ENCODE data around the gene RENBP. TPM values are rescaled to one million over a fixed set of nuclear protein-coding genes. Genes with fewer than 3 reads are reported as not detected.

The RENBP gene
- total RNA-seq, 1 donor from 2014 or later, result 0.52 TPM

DNA sequence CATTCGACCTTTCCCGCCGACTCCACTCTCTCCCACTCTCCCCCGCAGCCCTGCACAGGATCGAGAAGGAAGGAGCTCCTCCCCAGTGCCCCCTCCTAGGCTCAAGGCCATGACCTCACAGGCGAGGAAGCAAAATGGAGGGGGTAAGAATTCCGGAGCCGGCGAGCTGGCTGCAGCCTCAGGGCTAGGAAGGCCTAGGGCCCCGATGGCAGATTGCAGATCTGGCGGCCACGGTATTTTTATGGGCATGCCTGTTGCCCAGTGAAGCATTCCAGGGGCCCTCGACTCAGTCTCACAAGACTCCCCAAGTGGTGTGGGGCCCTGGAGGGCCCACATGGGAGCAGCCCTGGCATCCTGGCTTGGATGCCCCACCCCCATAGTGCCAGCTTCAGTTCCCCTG is 57.5 kb downstream of the RENBP start:
- ATAC-seq, result peak; percentile 3

DNA sequence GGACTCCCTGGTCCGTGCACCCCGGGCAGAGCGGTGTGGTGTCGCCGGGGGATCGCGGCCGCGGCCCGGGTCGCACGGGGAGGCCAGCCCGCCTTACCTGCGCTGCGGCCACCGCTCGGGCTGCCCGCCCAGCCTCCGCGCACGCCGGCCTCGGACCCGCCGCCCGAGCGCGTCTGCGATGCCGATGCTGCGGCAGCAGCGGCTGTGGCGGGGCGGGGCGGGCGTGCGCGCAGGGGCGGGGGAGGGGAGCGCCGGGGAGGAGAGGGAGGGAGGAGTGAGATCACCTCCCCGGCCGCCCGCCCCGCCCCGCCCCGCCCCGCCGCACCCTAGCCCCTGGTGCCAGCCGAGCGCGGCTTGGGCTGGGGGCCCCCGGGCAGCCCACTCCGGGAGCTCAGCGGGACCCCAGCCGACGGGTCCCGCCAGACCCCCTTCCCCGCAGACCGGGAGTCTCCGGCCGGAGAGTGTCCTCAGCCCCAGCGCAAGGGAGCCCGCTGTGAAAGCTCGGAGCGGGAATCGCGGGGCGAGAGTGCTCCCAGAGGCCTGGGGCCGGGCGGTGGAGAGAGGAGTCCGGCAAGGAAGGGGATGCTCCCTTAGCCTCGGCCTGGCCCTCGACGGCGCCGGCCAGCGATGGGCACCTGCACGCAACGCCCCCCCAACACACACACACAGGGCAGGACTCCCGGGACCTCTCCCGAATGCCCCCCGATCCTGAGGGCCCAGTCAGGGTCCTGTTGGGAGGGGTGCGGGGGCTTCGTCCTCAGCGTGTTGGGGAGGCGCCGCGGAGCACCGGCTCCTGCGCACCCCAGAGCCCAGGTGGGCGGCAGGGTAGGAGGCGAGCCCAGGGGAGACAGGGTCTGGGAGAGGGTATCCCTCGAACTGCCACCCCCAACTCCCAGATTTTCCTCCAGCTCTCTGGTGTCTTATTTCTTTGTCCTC is 58.2 kb downstream of the RENBP start, which contains the start of gene L1CAM:
L1CAM (minus strand) TSS at position 206 of the 936 bp plus-strand sequence. CDS start 10,337 bp downstream, outside the sequence.
- peak; percentile 44 for ATAC-seq

Other genes with a start within 250 kb of the RENBP start
- 191 TPM for gene BCAP31, start 220.3 kb downstream of the RENBP start, total RNA-seq
- gene ABCD1, start 219.8 kb downstream of the RENBP start, total RNA-seq, result 2.5 TPM
- 11.2 TPM for gene PLXNB3, start 180.4 kb downstream of the RENBP start, total RNA-seq
- gene SRPK3, start 163.6 kb downstream of the RENBP start, total RNA-seq, result 0.12 TPM
- gene IDH3G, start 150.3 kb downstream of the RENBP start, total RNA-seq, result 32.6 TPM
- 168 TPM for gene SSR4, start 150.0 kb downstream of the RENBP start, total RNA-seq
- gene PDZD4, start 114.1 kb downstream of the RENBP start, total RNA-seq, result 0.68 TPM
- 0.80 TPM for gene L1CAM, start 58.5 kb downstream of the RENBP start, total RNA-seq
- gene AVPR2, start 40.0 kb downstream of the RENBP start, total RNA-seq, result 0.20 TPM
- 7.5 TPM for gene ARHGAP4, start 18.4 kb downstream of the RENBP start, total RNA-seq
- gene NAA10, start 9.6 kb downstream of the RENBP start, total RNA-seq, result 73.6 TPM
- 33.0 TPM for gene HCFC1, start 27.2 kb upstream of the RENBP start, total RNA-seq
- 5.1 TPM for gene TMEM187, start 28.1 kb upstream of the RENBP start, total RNA-seq
- 97.8 TPM for gene IRAK1, start 75.3 kb upstream of the RENBP start, total RNA-seq
- 25.1 TPM for gene MECP2, start 153.1 kb upstream of the RENBP start, total RNA-seq
- not detected for gene OPN1LW, start 199.6 kb upstream of the RENBP start, total RNA-seq
- gene OPN1MW, start 238.0 kb upstream of the RENBP start, total RNA-seq, result not detected